Right lobe of liver (tissue), 4 donors: ENCODE data around the gene NME1.

Experiments
- POLR2A ChIP-seq: fragments of 450-650 bp; IDR thresholded peaks from one replicate; pipeline ENCODE4 v1.6.1; 2017; ENCODE audit warnings: antibody characterized with exemption, mild to moderate bottlenecking
- TF ChIP-seq, protein P1 (sequence below), 4 donors: fragments of 200-600 bp in 3 of 4; fragments of 450-650 bp in 1 of 4; IDR thresholded peaks; one replicate each; pipeline versions ENCODE4 v1.5.1 to v1.8.0; 2016 to 2022; ENCODE audit warnings: antibody characterized with exemption in 4 of 4, mild to moderate bottlenecking in 2 of 4
- donor health status: DM: no; HTN: no; CAD: no.
- donor health status: DM: no; HTN: no; CAD: no.
- donor health status: DM: no; HTN: yes; CAD: no.

DNA sequence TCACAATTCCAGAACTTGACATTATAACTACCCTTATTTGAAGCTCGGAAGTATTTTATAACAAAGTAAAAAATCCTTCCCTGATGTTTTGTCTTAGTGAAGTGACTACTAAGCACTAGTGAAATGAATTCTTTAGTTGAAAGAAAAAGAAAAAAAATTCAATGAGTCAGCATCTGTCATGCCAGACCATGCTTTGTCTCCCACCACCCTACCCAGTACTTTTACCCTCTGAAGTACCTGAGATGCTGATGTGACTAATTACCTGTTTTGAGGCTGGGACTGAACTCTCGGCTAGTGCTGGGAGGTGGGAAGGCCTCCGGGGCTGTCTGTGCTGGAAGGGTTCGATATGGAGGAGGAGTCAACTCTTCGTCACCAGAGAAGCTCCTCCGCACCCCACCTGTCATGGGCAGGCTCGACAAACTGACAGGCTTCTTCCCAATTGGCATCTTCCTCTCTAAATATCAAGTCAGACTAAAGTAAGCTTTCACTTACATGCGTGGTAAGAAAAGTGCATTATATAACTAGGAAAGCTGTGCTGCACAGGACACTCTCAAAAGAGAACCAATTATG, 32.5 kb downstream of the NME1 start:
- TF ChIP-seq, protein P1, sequence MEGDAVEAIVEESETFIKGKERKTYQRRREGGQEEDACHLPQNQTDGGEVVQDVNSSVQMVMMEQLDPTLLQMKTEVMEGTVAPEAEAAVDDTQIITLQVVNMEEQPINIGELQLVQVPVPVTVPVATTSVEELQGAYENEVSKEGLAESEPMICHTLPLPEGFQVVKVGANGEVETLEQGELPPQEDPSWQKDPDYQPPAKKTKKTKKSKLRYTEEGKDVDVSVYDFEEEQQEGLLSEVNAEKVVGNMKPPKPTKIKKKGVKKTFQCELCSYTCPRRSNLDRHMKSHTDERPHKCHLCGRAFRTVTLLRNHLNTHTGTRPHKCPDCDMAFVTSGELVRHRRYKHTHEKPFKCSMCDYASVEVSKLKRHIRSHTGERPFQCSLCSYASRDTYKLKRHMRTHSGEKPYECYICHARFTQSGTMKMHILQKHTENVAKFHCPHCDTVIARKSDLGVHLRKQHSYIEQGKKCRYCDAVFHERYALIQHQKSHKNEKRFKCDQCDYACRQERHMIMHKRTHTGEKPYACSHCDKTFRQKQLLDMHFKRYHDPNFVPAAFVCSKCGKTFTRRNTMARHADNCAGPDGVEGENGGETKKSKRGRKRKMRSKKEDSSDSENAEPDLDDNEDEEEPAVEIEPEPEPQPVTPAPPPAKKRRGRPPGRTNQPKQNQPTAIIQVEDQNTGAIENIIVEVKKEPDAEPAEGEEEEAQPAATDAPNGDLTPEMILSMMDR (IDR thresholded peaks at IDR 0.05), result no peak
- TF ChIP-seq POLR2A, result no peak
